Lower leg skin (tissue), 3 donors: ENCODE measurements around the gene CENPB.

Source experiments
- POLR2A ChIP-seq, 2 donors: fragments of 450-650 bp; IDR thresholded peaks; one replicate each; pipeline ENCODE4 v1.6.1; 2016 to 2017; ENCODE audit warnings: antibody characterized with exemption in 2 of 2, mild to moderate bottlenecking in 1 of 2, moderate library complexity in 1 of 2
- TF ChIP-seq, protein P1 (sequence below), 3 donors: fragments of 450-650 bp; IDR thresholded peaks; one replicate each; pipeline ENCODE4 v1.5.1; 2016; ENCODE audit warnings: antibody characterized with exemption in 3 of 3, mild to moderate bottlenecking in 3 of 3, moderate library complexity in 2 of 3

DNA sequence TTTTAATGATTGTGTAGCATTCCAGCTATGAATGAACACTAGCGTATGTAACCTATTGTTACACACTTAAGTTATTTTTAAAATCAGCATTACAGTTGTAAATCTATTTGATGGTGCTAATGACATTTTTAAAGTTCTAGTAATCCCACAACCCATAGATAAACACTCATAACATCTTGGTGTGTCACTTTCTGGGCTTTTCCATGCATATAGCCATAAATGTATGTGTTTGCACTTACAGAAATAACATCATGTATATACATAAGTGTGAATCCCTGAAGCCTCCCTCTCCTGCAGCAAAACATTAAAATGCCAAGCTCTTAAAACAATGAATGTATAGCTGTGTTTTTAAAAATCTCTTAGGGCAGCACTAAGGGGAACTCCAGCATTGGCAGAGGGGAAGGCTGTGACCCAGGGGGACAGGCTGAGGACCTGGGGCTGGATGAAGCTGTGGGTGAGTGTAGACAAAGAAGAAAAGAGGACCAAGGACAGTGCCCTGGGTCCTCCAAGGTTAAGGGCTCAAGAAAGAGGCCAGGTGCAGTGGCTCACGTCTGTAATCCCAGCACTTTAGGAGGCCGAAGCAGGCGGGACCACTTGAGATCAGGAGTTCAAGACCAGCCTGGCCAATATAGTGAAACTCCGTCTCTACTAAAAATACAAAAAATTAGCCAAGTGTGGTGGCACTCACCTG, 929 bp upstream of the CENPB start:
- TF ChIP-seq, protein P1, sequence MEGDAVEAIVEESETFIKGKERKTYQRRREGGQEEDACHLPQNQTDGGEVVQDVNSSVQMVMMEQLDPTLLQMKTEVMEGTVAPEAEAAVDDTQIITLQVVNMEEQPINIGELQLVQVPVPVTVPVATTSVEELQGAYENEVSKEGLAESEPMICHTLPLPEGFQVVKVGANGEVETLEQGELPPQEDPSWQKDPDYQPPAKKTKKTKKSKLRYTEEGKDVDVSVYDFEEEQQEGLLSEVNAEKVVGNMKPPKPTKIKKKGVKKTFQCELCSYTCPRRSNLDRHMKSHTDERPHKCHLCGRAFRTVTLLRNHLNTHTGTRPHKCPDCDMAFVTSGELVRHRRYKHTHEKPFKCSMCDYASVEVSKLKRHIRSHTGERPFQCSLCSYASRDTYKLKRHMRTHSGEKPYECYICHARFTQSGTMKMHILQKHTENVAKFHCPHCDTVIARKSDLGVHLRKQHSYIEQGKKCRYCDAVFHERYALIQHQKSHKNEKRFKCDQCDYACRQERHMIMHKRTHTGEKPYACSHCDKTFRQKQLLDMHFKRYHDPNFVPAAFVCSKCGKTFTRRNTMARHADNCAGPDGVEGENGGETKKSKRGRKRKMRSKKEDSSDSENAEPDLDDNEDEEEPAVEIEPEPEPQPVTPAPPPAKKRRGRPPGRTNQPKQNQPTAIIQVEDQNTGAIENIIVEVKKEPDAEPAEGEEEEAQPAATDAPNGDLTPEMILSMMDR (IDR thresholded peaks at IDR 0.05): no peak
- no peak for TF ChIP-seq POLR2A (IDR thresholded peaks at IDR 0.05)
